Measurements from ENCODE around the gene CDH24. TPM values are rescaled to one million over a fixed set of nuclear protein-coding genes. Genes with fewer than 3 reads are reported as not detected.
A peak's percentile ranks its signal among the peaks of the same experiment; 100 is the strongest.

CDH24 gene
- total and polyA plus RNA-seq, 2 of the 13 experiments (the other 11 are each of a cell fraction or from before 2014, with no cell fraction given), result 0.69 to 0.99 TPM

- TF ChIP-seq SP2 (CRISPR knock-in tag; IDR thresholded peaks at IDR 0.05) (peak; percentile 55; the same call in 1 of the 2 replicates), ZBTB37 (CRISPR knock-in tag; IDR thresholded peaks at IDR 0.05) (0 out of 2 replicates have a peak, but pooled peaks have one; percentile 24), ZNF484 (CRISPR knock-in tag; IDR thresholded peaks at IDR 0.05; ENCODE audit: borderline replicate concordance, low read depth) (0 out of 2 replicates have a peak, but pooled peaks have one; percentile 64), ZNF558 (CRISPR knock-in tag; IDR thresholded peaks at IDR 0.05; ENCODE audit: borderline replicate concordance) (no peak; the same call in 1 of the 2 replicates), ZNF598 (CRISPR knock-in tag; IDR thresholded peaks at IDR 0.05; ENCODE audit: borderline replicate concordance) (peak; percentile 39; the same call in 1 of the 2 replicates), ZNF431 (CRISPR knock-in tag; IDR thresholded peaks at IDR 0.05; ENCODE audit: borderline replicate concordance, low read depth) (no peak), TCF12 (IDR thresholded peaks at IDR 0.05) (no peak), TCF12 (CRISPR knock-in tag; IDR thresholded peaks at IDR 0.05) (0 out of 2 replicates have a peak, but pooled peaks have one; percentile 77), ZFP36L1 (CRISPR knock-in tag; IDR thresholded peaks at IDR 0.05) (no peak), FIP1L1 (IDR thresholded peaks at IDR 0.05; ENCODE audit: borderline replicate concordance, insufficient read depth, low read depth, low read length) (no peak), ARID3A (IDR thresholded peaks at IDR 0.05; ENCODE audit: low read depth, low read length) (no peak), TBX3 (IDR thresholded peaks at IDR 0.05; ENCODE audit: borderline replicate concordance) (no peak), ZNF3 (CRISPR knock-in tag; IDR thresholded peaks at IDR 0.05) (no peak), ZFP36L2 (CRISPR knock-in tag; IDR thresholded peaks at IDR 0.05) (no peak), ZBTB43 (CRISPR knock-in tag; conservative IDR thresholded peaks at IDR 0.05) (no peak; the same call in 1 of the 2 replicates), ZNF616 (CRISPR knock-in tag; IDR thresholded peaks at IDR 0.05; ENCODE audit: low read depth) (no peak), IKZF4 (CRISPR knock-in tag; IDR thresholded peaks at IDR 0.05; ENCODE audit: borderline replicate concordance, low read depth, not compliant biosample characterization) (peak; percentile 61), ZSCAN12 (CRISPR knock-in tag; IDR thresholded peaks at IDR 0.05) (0 out of 2 replicates have a peak, but pooled peaks have one; percentile 72), TEF (CRISPR knock-in tag; IDR thresholded peaks at IDR 0.05) (peak; percentile 10; the same call in 1 of the 2 replicates), MIER2 (CRISPR knock-in tag; IDR thresholded peaks at IDR 0.05) (no peak), SYNCRIP (IDR thresholded peaks at IDR 0.05; ENCODE audit: insufficient read depth, low read depth, low read length) (no peak), ZKSCAN5 (CRISPR knock-in tag; IDR thresholded peaks at IDR 0.05) (no peak), KDM6A (CRISPR knock-in tag; IDR thresholded peaks at IDR 0.05; ENCODE audit: low read depth) (no peak), KLF11 (CRISPR knock-in tag; IDR thresholded peaks at IDR 0.05) (no peak), ZKSCAN8 (CRISPR knock-in tag; IDR thresholded peaks at IDR 0.05; ENCODE audit: borderline replicate concordance) (no peak), ZNF564 (CRISPR knock-in tag; IDR thresholded peaks at IDR 0.05) (no peak)
Measured at GRCh38 chr14:23009939-23010726, 47.2 kb downstream of the CDH24 start, which contains the start of gene C14orf93 (continued).
